OCI-LY7 (cell line): ENCODE measurements around the gene PCDHGB5. TPM values are rescaled to one million over a fixed set of nuclear protein-coding genes. Genes with fewer than 3 reads are reported as not detected.

Experiments used
- BruUV-seq: library from RNA; stranded (reverse); fragments of 400-500 nt; replicated peaks from 2 replicates; lab custom pipeline; 2021; lab: Mats Ljungman, UMichigan
- CTCF ChIA-PET: fragments of 300-600 bp; sonication (Branson Sonifier 250); formaldehyde crosslinking; loops from one replicate; lab custom pipeline; 2022; ENCODE audit warnings: antibody characterized with exemption; ENCODE audit not compliant: unreplicated experiment; lab: Charles Lee
- POLR2A ChIA-PET: fragments of 300-600 bp; sonication (Branson Sonifier 250); formaldehyde crosslinking; loops from one replicate; lab custom pipeline; 2022; ENCODE audit warnings: antibody characterized with exemption; lab: Charles Lee
- DNase-seq: peaks from one replicate; pipeline ENCODE4 v3.0.0-alpha.2; 2015; ENCODE audit warnings: low spot score
- H2AFZ ChIP-seq: fragments of 200-600 bp; sonication (generic), shearing (Covaris generic); 2 replicates; pipeline ENCODE4 v1.6.1; 2014; ENCODE audit warnings: mild to moderate bottlenecking, antibody characterized with exemption, low read length, moderate library complexity
- H3K27ac ChIP-seq: fragments of 200-600 bp; sonication (generic); 2 replicates; pipeline ENCODE4 v1.5.1; 2014; ENCODE audit warnings: mixed run types, low read depth, mild to moderate bottlenecking, moderate library complexity, low read length, inconsistent platforms; ENCODE audit not compliant: poor library complexity, severe bottlenecking
- H3K36me3 ChIP-seq: fragments of 200-600 bp; sonication (generic); 2 replicates; pipeline ENCODE4 v1.6.1; 2014; ENCODE audit warnings: mild to moderate bottlenecking, antibody characterized with exemption, low read length, moderate library complexity, mixed read lengths; ENCODE audit not compliant: insufficient read depth
- H3K4me1 ChIP-seq: fragments of 200-600 bp; sonication (generic); 2 replicates; pipeline ENCODE4 v1.5.1; 2014; ENCODE audit warnings: mild to moderate bottlenecking, low read length; ENCODE audit not compliant: insufficient read depth, poor library complexity, severe bottlenecking
- H3K4me2 ChIP-seq: fragments of 200-600 bp; sonication (generic); 2 replicates; pipeline ENCODE4 v1.6.1; 2014; ENCODE audit warnings: mild to moderate bottlenecking, low read length
- H3K4me3 ChIP-seq: fragments of 200-600 bp; sonication (generic); 2 replicates; pipeline ENCODE4 v1.5.1; 2014; ENCODE audit warnings: mild to moderate bottlenecking, low read depth, low read length; ENCODE audit not compliant: poor library complexity, severe bottlenecking
- H3K79me2 ChIP-seq: fragments of 200-600 bp; sonication (generic); 2 replicates; pipeline ENCODE4 v1.6.1; 2016; ENCODE audit warnings: low read depth, mild to moderate bottlenecking, low read length, moderate library complexity, mixed read lengths; ENCODE audit not compliant: insufficient read depth
- H3K9me2 ChIP-seq: fragments of 200-600 bp; sonication (generic); 2 replicates; pipeline ENCODE4 v1.6.1; 2016; ENCODE audit warnings: mild to moderate bottlenecking, low read length, mixed read lengths; ENCODE audit not compliant: insufficient read depth
- H3K9me3 ChIP-seq: fragments of 200-600 bp; sonication (generic); 2 replicates; pipeline ENCODE4 v1.6.1; 2014; ENCODE audit warnings: mild to moderate bottlenecking, mixed run types, low read length, mixed read lengths
- H4K20me1 ChIP-seq: fragments of 200-600 bp; sonication (generic); 2 replicates; pipeline ENCODE4 v1.6.1; 2014; ENCODE audit warnings: mild to moderate bottlenecking, antibody characterized with exemption, low read length, moderate library complexity, mixed read lengths; ENCODE audit not compliant: insufficient read depth
- CTCF ChIP-seq: fragments of 200-600 bp; sonication (generic); conservative IDR thresholded peaks from 2 replicates; pipeline ENCODE4 v1.5.1; 2014; ENCODE audit warnings: mild to moderate bottlenecking, antibody characterized with exemption, low read length, moderate library complexity, mixed read lengths
- EZH2phosphoT487 ChIP-seq: fragments of 200-600 bp; sonication (generic); IDR thresholded peaks from 2 replicates; pipeline ENCODE4 v1.6.1; 2018; ENCODE audit warnings: low read depth, borderline replicate concordance, mild to moderate bottlenecking, mixed run types, antibody characterized with exemption, low read length, moderate library complexity, mixed read lengths
- intact Hi-C: fragments of 100-400 bp; cut with micrococcal nuclease; formaldehyde crosslinking; loops from one replicate; pipeline ENCODE4 v1.10.0; 2022; ENCODE audit not compliant: unreplicated experiment
- total RNA-seq, 2 experiments: library from RNA; depleted of rRNA in 1 of 2; stranded (reverse); fragments of >200 nt in 1 of 2; shearing (Covaris generic) in 1 of 2; gene quantifications; 2 replicates each; pipeline ENCODE4 v1.2.3, GENCODE V29; 2014 to 2022

Gene PCDHGB5
- total RNA-seq, 2 experiments from 2014 or later = 5.1 to 8.6 TPM

DNA sequence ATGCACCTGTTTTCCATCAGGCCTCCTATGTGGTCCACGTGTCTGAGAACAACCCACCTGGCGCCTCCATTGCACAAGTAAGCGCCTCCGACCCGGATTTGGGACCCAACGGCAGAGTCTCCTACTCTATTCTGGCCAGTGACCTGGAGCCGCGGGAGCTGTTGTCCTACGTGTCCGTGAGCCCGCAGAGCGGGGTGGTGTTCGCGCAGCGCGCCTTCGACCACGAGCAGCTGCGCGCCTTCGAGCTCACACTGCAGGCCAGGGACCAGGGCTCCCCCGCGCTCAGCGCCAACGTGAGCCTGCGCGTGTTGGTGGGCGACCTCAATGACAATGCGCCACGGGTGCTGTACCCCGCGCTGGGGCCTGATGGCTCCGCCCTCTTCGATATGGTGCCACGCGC lies 46.2 kb upstream of the PCDHGB5 start:
- Histone ChIP-seq H2AFZ (no peak overlapping the region), H4K20me1 (no peaks in the 10 kb centered on the region), H3K4me1 (peaks cover 7% of the 10 kb centered on the region), H3K9me2 (no peaks in the 10 kb centered on the region), H3K79me2 (no peaks in the 10 kb centered on the region), H3K9me3 (no peaks in the 10 kb centered on the region), H3K36me3 (no peaks in the 10 kb centered on the region), H3K4me2 (no peak overlapping the region), H3K27ac (no peak overlapping the region), H3K4me3 (no peak overlapping the region)
- intact Hi-C loops = loop anchor here (10.0 kb wide), 1 partner anchor 157 kb away; the partner anchor contains the start of genes PCDHB10 and PCDHB11
- CTCF ChIA-PET = no interaction called here
- BruUV-seq = no TSS peak
- DNase-seq = no peak
- TF ChIP-seq CTCF = no peak
- TF ChIP-seq EZH2phosphoT487 = no peak
- POLR2A ChIA-PET = no interaction called here

DNA sequence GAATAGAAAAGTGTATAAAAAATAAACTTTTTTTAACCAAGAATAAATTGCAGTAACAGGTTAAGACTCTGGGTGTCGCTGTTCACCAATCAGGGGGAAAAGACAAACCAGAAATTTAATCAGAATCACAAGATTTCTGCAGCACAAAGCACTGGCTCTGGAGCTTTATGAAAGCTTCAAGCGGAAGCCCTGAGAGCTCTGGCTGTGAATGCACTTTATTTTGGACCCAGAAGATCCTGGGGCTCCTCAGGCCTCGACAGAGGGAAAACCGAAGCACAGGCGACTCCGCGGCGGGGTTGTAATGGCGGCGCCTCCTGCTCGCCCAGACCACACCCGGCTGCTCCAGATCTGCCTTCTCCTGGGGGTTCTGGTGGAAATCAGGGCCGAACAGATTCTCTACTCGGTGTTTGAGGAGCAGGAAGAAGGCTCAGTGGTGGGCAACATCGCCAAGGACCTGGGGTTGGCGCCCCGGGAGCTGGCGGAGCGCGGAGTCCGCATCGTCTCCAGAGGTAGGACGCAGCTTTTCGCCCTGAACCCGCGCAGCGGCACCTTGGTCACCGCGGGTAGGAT lies 42.8 kb upstream of the PCDHGB5 start, which contains the start of gene PCDHGA4:
Gene PCDHGA4, plus strand, starts transcription at position 122 of the 570 bp plus-strand sequence. Its CDS starts 87 bp downstream, at position 209.
- Histone ChIP-seq H3K4me1 (peaks cover 7% of the 10 kb centered on the region), H3K27ac (no peak within 1 kb of the TSS), H3K4me3 (no peak within 1 kb of the TSS), H3K36me3 (no peaks in the 10 kb centered on the region), H2AFZ (peak within 1 kb of the TSS; percentile 46; the same call in 1 of the 2 replicates), H4K20me1 (no peaks in the 10 kb centered on the region), H3K9me3 (no peaks in the 10 kb centered on the region), H3K4me2 (peak within 1 kb of the TSS; percentile 32), H3K9me2 (no peaks in the 10 kb centered on the region), H3K79me2 (no peaks in the 10 kb centered on the region; the same call in 1 of the 2 replicates)
- peak; percentile 39 for DNase-seq
- intact Hi-C loops = loop anchor here (1.0 to 10.0 kb wide), 3 partner anchors 24 to 160 kb away; partner anchors contain the start of genes PCDHB10, PCDHB11 and PCDHGA10
- ChIA-PET CTCF (interaction anchor here (1.4 kb wide), 1 partner anchor 36 kb away, joined by 3 read pairs; no protein-coding TSS in a partner anchor), POLR2A (no interaction called here)
- no peak for TF ChIP-seq EZH2phosphoT487
- TF ChIP-seq CTCF = peak; percentile 98
- BruUV-seq = no TSS peak

- TF ChIP-seq EZH2phosphoT487 = no peak
- TF ChIP-seq CTCF = no peak
- DNase-seq = no peak
- Histone ChIP-seq H3K79me2 (peaks cover 4% of the 10 kb centered on the region; the same call in 1 of the 2 replicates), H3K9me3 (no peaks in the 10 kb centered on the region), H4K20me1 (no peaks in the 10 kb centered on the region), H3K27ac (no peak overlapping the region), H3K9me2 (no peaks in the 10 kb centered on the region), H2AFZ (no peak overlapping the region), H3K4me2 (no peak overlapping the region), H3K4me3 (no peak overlapping the region), H3K4me1 (peaks cover 14% of the 10 kb centered on the region), H3K36me3 (no peaks in the 10 kb centered on the region)
- ChIA-PET POLR2A (no interaction called here), CTCF (interaction anchor here (1.1 to 1.4 kb wide), 2 partner anchors 37 to 208 kb away, joined by 3 read pairs; no protein-coding TSS in a partner anchor)
- BruUV-seq = no TSS peak
- intact Hi-C loops = loop anchor here (1.0 to 10.0 kb wide), 3 partner anchors 24 to 161 kb away; partner anchors contain the start of genes PCDHB10, PCDHB11 and PCDHGA10
Observed at GRCh38 chr5:141355641-141356040, 42.1 kb upstream of the PCDHGB5 start.
